CD4-positive, alpha-beta memory T cell (primary cell): Measurements from ENCODE around the gene ARMC2. TPM values are rescaled to one million over a fixed set of nuclear protein-coding genes. Genes with fewer than 3 reads are reported as not detected.

Experiments used
- CTCF ChIA-PET: fragments of 350-600 bp; sonication (Branson Sonifier 250); formaldehyde crosslinking; loops from one replicate; lab custom pipeline; 2021; ENCODE audit warnings: inconsistent platforms; ENCODE audit not compliant: partially characterized antibody; lab: Charles Lee
- POLR2A ChIA-PET: fragments of 350-600 bp; sonication (Branson Sonifier 250); formaldehyde crosslinking; loops from one replicate; lab custom pipeline; 2021; ENCODE audit not compliant: partially characterized antibody; lab: Charles Lee
- DNase-seq, 5 donors: peaks; one replicate each; pipeline versions ENCODE4 v3.0.0 to v3.0.0-alpha.2; 2020 to 2022; ENCODE audit warnings: mixed read lengths in 1 of 5
- H3K27ac ChIP-seq: one replicate; pipeline ENCODE4 v1.7.0; 2013; ENCODE audit warnings: low read depth, low read length
- H3K27me3 ChIP-seq: 2 replicates; pipeline ENCODE4 v1.7.0; 2013; ENCODE audit warnings: mild to moderate bottlenecking, low read length, moderate library complexity; ENCODE audit not compliant: insufficient read depth
- H3K36me3 ChIP-seq: 2 replicates; pipeline ENCODE4 v1.7.0; 2013; ENCODE audit warnings: mild to moderate bottlenecking, low read length, moderate library complexity; ENCODE audit not compliant: insufficient read depth
- H3K4me1 ChIP-seq: 2 replicates; pipeline ENCODE4 v1.7.0; 2013; ENCODE audit warnings: mild to moderate bottlenecking, low read length, moderate library complexity; ENCODE audit not compliant: insufficient read depth
- H3K4me3 ChIP-seq, 2 donors: one replicate each; pipeline ENCODE4 v1.7.0; 2013; ENCODE audit warnings: low read length in 2 of 2, mild to moderate bottlenecking in 1 of 2
- H3K9me3 ChIP-seq, 2 donors: one replicate each; pipeline ENCODE4 v1.7.0; 2013; ENCODE audit warnings: low read length in 2 of 2, control low read depth in 1 of 2; ENCODE audit not compliant: control insufficient read depth in 1 of 2
- H3K27ac Mint-ChIP-seq, 7 donors: one replicate each; pipeline ENCODE4 v1.8.0; 2020 to 2021; ENCODE audit warnings: mixed read lengths in 7 of 7, mild to moderate bottlenecking in 6 of 7, inconsistent platforms in 3 of 7, moderate library complexity in 3 of 7
- H3K27me3 Mint-ChIP-seq, 2 donors: one replicate each; pipeline ENCODE4 v1.8.0; 2020 to 2021; ENCODE audit warnings: mixed read lengths in 2 of 2
- H3K36me3 Mint-ChIP-seq, 2 donors: one replicate each; pipeline ENCODE4 v1.8.0; 2020 to 2021; ENCODE audit warnings: mixed read lengths in 2 of 2, inconsistent platforms in 1 of 2, mild to moderate bottlenecking in 1 of 2
- H3K4me1 Mint-ChIP-seq, 4 donors: one replicate each; pipeline ENCODE4 v1.8.0; 2020 to 2021; ENCODE audit warnings: mixed read lengths in 4 of 4, mild to moderate bottlenecking in 1 of 4
- H3K4me3 Mint-ChIP-seq, 8 donors: one replicate each; pipeline ENCODE4 v1.8.0; 2020 to 2021; ENCODE audit warnings: mixed read lengths in 8 of 8, mild to moderate bottlenecking in 7 of 8, moderate library complexity in 6 of 8, inconsistent platforms in 3 of 8
- H3K9me3 Mint-ChIP-seq, 8 donors: one replicate each; pipeline ENCODE4 v1.8.0; 2020 to 2021; ENCODE audit warnings: mixed read lengths in 8 of 8, mild to moderate bottlenecking in 5 of 8, inconsistent platforms in 3 of 8, moderate library complexity in 1 of 8
- intact Hi-C: fragments of 100-400 bp; cut with micrococcal nuclease; formaldehyde crosslinking; loops from one replicate; pipeline ENCODE4 v1.15.1; 2023
- polyA plus RNA-seq, 2 donors: library from polyadenylated mRNA; unstranded; fragments of 300-500 nt; fragmentation: Illumina TruSeq; gene quantifications; one replicate each; pipeline ENCODE4 v1.2.3, GENCODE V29; 2021
- total RNA-seq, 2 experiments: library from RNA; stranded (reverse); gene quantifications; one replicate each; pipeline ENCODE4 v1.2.3, GENCODE V29; 2021

ARMC2 gene
- total and polyA plus RNA-seq, 4 experiments from 2014 or later = 3.2 to 11.2 (median 7.0) TPM

DNA sequence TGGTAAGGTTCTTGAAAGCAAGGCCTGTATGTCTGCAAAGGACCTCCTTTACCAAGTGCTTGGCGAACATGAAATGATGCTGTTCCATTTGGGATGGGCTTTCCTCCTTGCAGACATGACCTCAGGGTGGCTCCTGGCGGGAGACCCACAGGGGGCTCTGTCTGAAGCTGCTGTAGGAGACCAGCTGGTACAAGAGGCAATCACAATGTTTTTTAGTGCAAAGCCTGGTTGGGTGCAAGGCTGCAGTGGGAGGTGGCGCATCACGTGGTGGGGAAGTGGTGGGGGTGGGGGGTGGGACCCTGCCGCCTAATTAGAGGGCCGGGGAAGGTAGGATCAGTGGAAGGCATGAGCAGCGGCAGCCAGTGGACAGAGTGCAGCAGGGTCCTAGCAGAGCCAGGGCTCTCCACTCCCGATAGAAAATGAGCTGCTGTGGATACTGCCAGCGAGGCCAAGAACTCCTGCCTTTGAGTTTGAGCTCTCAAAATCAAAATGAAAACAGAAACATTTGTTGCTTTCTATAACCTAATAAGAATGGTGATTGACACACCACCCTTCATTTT lies 9.1 kb upstream of the ARMC2 start:
- H3K4me3 Mint-ChIP-seq = no peak overlapping the region
- CTCF ChIA-PET = interaction anchor here (0.9 to 5.5 kb wide), 5 partner anchors 54 to 625 kb away, joined by 3 to 40 read pairs (median 3); no protein-coding TSS in a partner anchor
- H3K4me1 Mint-ChIP-seq = peaks cover 13 to 26% (median 19%) of the 10 kb centered on the region in 4 donors
- Histone ChIP-seq H3K4me1 (peaks cover 15% of the 10 kb centered on the region), H3K9me3 (no peaks in the 10 kb centered on the region), H3K27me3 (no peaks in the 10 kb centered on the region), H3K4me3 (no peak overlapping the region), H3K27ac (no peak overlapping the region), H3K36me3 (no peaks in the 10 kb centered on the region)
- POLR2A ChIA-PET = no interaction called here
- no peak overlapping the region for H3K27ac Mint-ChIP-seq
- peaks cover 0 to 2% (median 0%) of the 10 kb centered on the region in 8 donors for H3K9me3 Mint-ChIP-seq
- DNase-seq = no peak
- H3K36me3 Mint-ChIP-seq = no peaks in the 10 kb centered on the region
- intact Hi-C loops = loop anchor here (5.0 kb wide), 1 partner anchor 42 kb away; no protein-coding TSS in a partner anchor
- no peaks in the 10 kb centered on the region for H3K27me3 Mint-ChIP-seq

DNA sequence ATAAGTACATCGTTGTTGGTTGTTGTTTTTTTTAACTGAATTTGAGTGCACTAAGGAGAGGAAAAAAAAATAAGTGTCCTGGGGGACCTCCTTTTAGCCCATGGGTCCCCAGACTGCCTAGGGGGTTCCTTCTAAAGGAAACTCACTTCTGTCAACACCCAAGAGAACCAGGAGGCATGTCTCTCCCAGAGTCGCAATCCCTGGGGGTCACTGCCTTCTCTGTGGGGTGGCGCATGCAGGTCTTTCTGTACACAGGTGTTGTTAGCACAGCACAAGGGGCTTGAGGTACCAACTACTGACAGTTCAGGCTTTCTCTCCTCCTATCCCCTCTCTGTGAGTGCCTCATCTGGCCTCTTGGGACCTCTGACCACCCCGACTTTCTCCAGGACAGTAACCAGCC lies 7.3 kb upstream of the ARMC2 start:
- H3K9me3 Mint-ChIP-seq = peaks cover 0 to 2% (median 0%) of the 10 kb centered on the region in 8 donors
- Histone ChIP-seq H3K27ac (no peak overlapping the region), H3K27me3 (no peaks in the 10 kb centered on the region), H3K4me1 (peaks cover 15% of the 10 kb centered on the region), H3K9me3 (no peaks in the 10 kb centered on the region), H3K4me3 (no peak overlapping the region), H3K36me3 (no peaks in the 10 kb centered on the region)
- no peak overlapping the region for H3K27ac Mint-ChIP-seq
- no peaks in the 10 kb centered on the region for H3K36me3 Mint-ChIP-seq
- ChIA-PET POLR2A (no interaction called here), CTCF (no interaction called here)
- H3K4me3 Mint-ChIP-seq = no peak overlapping the region
- no peak for DNase-seq
- peaks cover 10 to 20% (median 16%) of the 10 kb centered on the region in 4 donors for H3K4me1 Mint-ChIP-seq
- H3K27me3 Mint-ChIP-seq = no peaks in the 10 kb centered on the region
- intact Hi-C loops = no loop called here

- Histone ChIP-seq H3K36me3 (no peaks in the 10 kb centered on the region), H3K27me3 (no peaks in the 10 kb centered on the region), H3K27ac (no peak overlapping the region), H3K4me3 (no peak overlapping the region), H3K9me3 (no peaks in the 10 kb centered on the region), H3K4me1 (peaks cover 15% of the 10 kb centered on the region)
- Mint-ChIP-seq H3K4me3 (no peak overlapping the region), H3K36me3 (no peaks in the 10 kb centered on the region), H3K4me1 (peaks cover 10 to 20% (median 16%) of the 10 kb centered on the region in 4 donors), H3K27me3 (no peaks in the 10 kb centered on the region), H3K27ac (peak overlapping the region in 1 of 7 donors; percentile 81), H3K9me3 (peaks cover 0 to 2% (median 0%) of the 10 kb centered on the region in 8 donors)
- CTCF ChIA-PET = no interaction called here
- DNase-seq = no peak
- POLR2A ChIA-PET = no interaction called here
- intact Hi-C loops = no loop called here
Measured at GRCh38 chr6:108841377-108841855, 6.8 kb upstream of the ARMC2 start.

DNA sequence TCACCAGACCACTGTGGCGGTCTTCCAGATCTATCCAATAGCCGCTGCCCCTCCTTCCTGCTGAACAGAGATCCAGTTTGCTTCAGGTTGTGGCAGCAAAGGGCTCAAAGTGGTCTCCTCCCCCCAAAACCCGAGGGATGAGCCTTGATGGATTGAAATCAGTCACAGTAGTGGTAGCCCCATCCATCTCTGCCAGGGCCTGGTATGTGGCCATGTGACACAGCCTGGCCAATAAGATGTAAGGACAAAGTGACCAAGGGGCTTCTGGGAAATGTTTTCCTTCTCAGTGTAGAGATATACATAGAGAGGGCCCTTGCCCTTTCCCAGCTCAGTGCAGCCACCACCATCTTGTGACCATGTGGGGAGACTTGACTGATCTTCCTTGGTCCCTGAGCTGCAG lies 4.1 kb upstream of the ARMC2 start:
- DNase-seq = no peak
- H3K27me3 ChIP-seq = no peaks in the 10 kb centered on the region
- CTCF ChIA-PET = interaction anchor here (5.0 kb wide), 1 partner anchor 9 kb away, joined by 30 read pairs; no protein-coding TSS in a partner anchor
- H3K9me3 ChIP-seq = no peaks in the 10 kb centered on the region
- peaks cover 14% of the 10 kb centered on the region for H3K4me1 ChIP-seq
- no peaks in the 10 kb centered on the region for H3K36me3 Mint-ChIP-seq
- intact Hi-C loops = no loop called here
- H3K27ac Mint-ChIP-seq = no peak overlapping the region
- POLR2A ChIA-PET = interaction anchor here (3.4 kb wide), 1 partner anchor 285 kb away, joined by 12 read pairs; no protein-coding TSS in a partner anchor
- H3K36me3 ChIP-seq = no peaks in the 10 kb centered on the region
- peaks cover 8 to 19% (median 12%) of the 10 kb centered on the region in 4 donors for H3K4me1 Mint-ChIP-seq
- H3K27ac ChIP-seq = no peak overlapping the region
- H3K4me3 Mint-ChIP-seq = no peak overlapping the region
- peaks cover 0 to 2% (median 0%) of the 10 kb centered on the region in 8 donors for H3K9me3 Mint-ChIP-seq
- H3K27me3 Mint-ChIP-seq = no peaks in the 10 kb centered on the region
- H3K4me3 ChIP-seq = no peak overlapping the region

DNA sequence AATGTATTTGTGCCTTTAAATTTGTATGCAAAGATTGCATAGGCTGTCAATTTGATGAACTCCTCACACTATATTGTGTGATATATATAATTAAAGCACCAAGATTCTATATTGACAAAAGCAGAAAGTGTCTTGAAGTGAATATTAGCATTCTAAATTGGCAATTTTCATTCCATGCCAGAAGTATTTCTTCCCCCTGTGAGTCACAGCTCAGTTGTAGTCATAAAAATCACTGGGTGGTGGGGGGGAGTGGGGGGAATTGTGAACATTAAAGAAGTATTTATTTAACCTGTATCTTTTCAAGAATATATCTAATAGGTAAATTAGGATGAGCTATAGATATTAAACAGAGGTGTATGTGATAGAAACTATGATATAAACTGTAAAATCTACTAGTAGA lies 3.1 kb upstream of the ARMC2 start:
- H3K4me3 Mint-ChIP-seq = no peak overlapping the region
- Histone ChIP-seq H3K27me3 (no peaks in the 10 kb centered on the region), H3K36me3 (no peaks in the 10 kb centered on the region), H3K4me1 (peaks cover 15% of the 10 kb centered on the region), H3K4me3 (no peak overlapping the region), H3K27ac (no peak overlapping the region), H3K9me3 (no peaks in the 10 kb centered on the region)
- H3K9me3 Mint-ChIP-seq = peaks cover 0 to 2% (median 0%) of the 10 kb centered on the region in 8 donors
- ChIA-PET POLR2A (interaction anchor here (0.6 to 3.4 kb wide), 2 partner anchors 10 to 286 kb away, joined by 3 to 12 read pairs; no protein-coding TSS in a partner anchor), CTCF (interaction anchor here (0.6 to 5.0 kb wide), 4 partner anchors 10 to 279 kb away, joined by 3 to 30 read pairs (median 4); no protein-coding TSS in a partner anchor)
- H3K27me3 Mint-ChIP-seq = no peaks in the 10 kb centered on the region
- H3K27ac Mint-ChIP-seq = no peak overlapping the region
- no peaks in the 10 kb centered on the region for H3K36me3 Mint-ChIP-seq
- intact Hi-C loops = loop anchor here (5.0 kb wide), 1 partner anchor 52 kb away; no protein-coding TSS in a partner anchor
- H3K4me1 Mint-ChIP-seq = peaks cover 9 to 23% (median 13%) of the 10 kb centered on the region in 4 donors
- no peak for DNase-seq

GRCh38 chr6:108846101-108846500 lies 2.1 kb upstream of the ARMC2 start:
- ChIA-PET CTCF (interaction anchor here (0.6 to 5.0 kb wide), 3 partner anchors 11 to 868 kb away, joined by 3 to 30 read pairs (median 3); no protein-coding TSS in a partner anchor), POLR2A (interaction anchor here (2.5 to 2.8 kb wide), 2 partner anchors 163 to 287 kb away, joined by 11 to 44 read pairs; partner anchors contain the start of gene FOXO3)
- Histone ChIP-seq H3K4me1 (peaks cover 15% of the 10 kb centered on the region), H3K27ac (no peak overlapping the region), H3K4me3 (no peak overlapping the region), H3K9me3 (no peaks in the 10 kb centered on the region), H3K36me3 (no peaks in the 10 kb centered on the region), H3K27me3 (no peaks in the 10 kb centered on the region)
- Mint-ChIP-seq H3K4me3 (no peak overlapping the region), H3K27me3 (no peaks in the 10 kb centered on the region), H3K36me3 (no peaks in the 10 kb centered on the region), H3K4me1 (peaks cover 14 to 30% (median 19%) of the 10 kb centered on the region in 4 donors), H3K27ac (peak overlapping the region in 2 of 7 donors; percentile 67 to 89), H3K9me3 (peaks cover 0 to 2% (median 0%) of the 10 kb centered on the region in 8 donors)
- intact Hi-C loops = loop anchor here (5.0 kb wide), 1 partner anchor 51 kb away; no protein-coding TSS in a partner anchor
- DNase-seq = no peak

GRCh38 chr6:108846628-108847027 lies 1.6 kb upstream of the ARMC2 start:
- ChIA-PET CTCF (interaction anchor here (0.6 to 5.0 kb wide), 5 partner anchors 11 to 868 kb away, joined by 3 to 30 read pairs (median 3); no protein-coding TSS in a partner anchor), POLR2A (interaction anchor here (1.0 to 2.8 kb wide), 4 partner anchors 27 to 287 kb away, joined by 4 to 44 read pairs (median 8); partner anchors contain the start of gene FOXO3)
- no peak overlapping the region for H3K4me3 ChIP-seq
- no peaks in the 10 kb centered on the region for H3K27me3 ChIP-seq
- no peaks in the 10 kb centered on the region for H3K27me3 Mint-ChIP-seq
- peaks cover 15 to 33% (median 21%) of the 10 kb centered on the region in 4 donors for H3K4me1 Mint-ChIP-seq
- H3K9me3 ChIP-seq = no peaks in the 10 kb centered on the region
- peaks cover 15% of the 10 kb centered on the region for H3K4me1 ChIP-seq
- H3K27ac Mint-ChIP-seq = peak overlapping the region in 2 of 7 donors; percentile 67 to 89
- no peak overlapping the region for H3K27ac ChIP-seq
- H3K4me3 Mint-ChIP-seq = peak overlapping the region in 1 of 8 donors; percentile 17
- no peaks in the 10 kb centered on the region for H3K36me3 ChIP-seq
- peaks cover 0 to 2% (median 0%) of the 10 kb centered on the region in 8 donors for H3K9me3 Mint-ChIP-seq
- H3K36me3 Mint-ChIP-seq = no peaks in the 10 kb centered on the region
- no peak for DNase-seq
- intact Hi-C loops = loop anchor here (5.0 kb wide), 1 partner anchor 51 kb away; no protein-coding TSS in a partner anchor
